Neuronal stem cell (in vitro differentiated cells): ENCODE results near the gene PAFAH2.
"Not testable (repeated sequence)": the region's sequence is repeated elsewhere in the genome, so short reads cannot be mapped to it uniquely, and the experiment has no call there.

Source experiments
- DNase-seq: peaks from one replicate; pipeline ENCODE4 v3.0.0-alpha.2; 2013; ENCODE audit warnings: low spot score
- H2AFZ ChIP-seq: one replicate; pipeline ENCODE4 v1.6.1; 2013; ENCODE audit warnings: mild to moderate bottlenecking, low read length, inconsistent platforms
- H2AK5ac ChIP-seq: 2 replicates; pipeline ENCODE4 v1.6.1; 2013; ENCODE audit warnings: low read depth, mild to moderate bottlenecking, inconsistent platforms, low read length, moderate library complexity, mixed read lengths
- H2BK120ac ChIP-seq: 2 replicates; pipeline ENCODE4 v1.6.1; 2013; ENCODE audit warnings: low read depth, mild to moderate bottlenecking, inconsistent platforms, low read length, moderate library complexity, mixed read lengths
- H2BK12ac ChIP-seq: one replicate; pipeline ENCODE4 v1.6.1; 2013; ENCODE audit warnings: low read length, inconsistent platforms
- H2BK15ac ChIP-seq: 2 replicates; pipeline ENCODE4 v1.6.1; 2013; ENCODE audit warnings: mild to moderate bottlenecking, low read length, inconsistent platforms, mixed read lengths
- H2BK5ac ChIP-seq: one replicate; pipeline ENCODE4 v1.6.1; 2013; ENCODE audit warnings: inconsistent platforms, mild to moderate bottlenecking, low read length, moderate library complexity
- H3K14ac ChIP-seq: one replicate; pipeline ENCODE4 v1.6.1; 2013; ENCODE audit warnings: low read length, inconsistent platforms
- H3K18ac ChIP-seq: 2 replicates; pipeline ENCODE4 v1.6.1; 2013; ENCODE audit warnings: low read length, inconsistent platforms
- H3K23ac ChIP-seq: 2 replicates; pipeline ENCODE4 v1.6.1; 2013; ENCODE audit warnings: low read depth, mild to moderate bottlenecking, mixed read lengths, low read length, inconsistent platforms; ENCODE audit not compliant: poor library complexity
- H3K27ac ChIP-seq: replicated peaks from 3 replicates; pipeline ENCODE4 v1.5.1; 2013; ENCODE audit warnings: low read length, inconsistent platforms
- H3K27me3 ChIP-seq, 3 experiments: 2 replicates each; pipeline ENCODE4 v1.6.1; 2013; ENCODE audit warnings: low read length in 3 of 3, mild to moderate bottlenecking in 2 of 3, inconsistent platforms in 1 of 3, low read depth in 1 of 3, mixed read lengths in 1 of 3, moderate library complexity in 1 of 3; ENCODE audit not compliant: control insufficient read depth in 3 of 3, insufficient read depth in 3 of 3
- H3K36me3 ChIP-seq, 2 donors: replicated peaks in 1 of 2; 2 replicates each; pipeline ENCODE4 v1.6.1; 2013; ENCODE audit warnings: low read length in 2 of 2; ENCODE audit not compliant: control insufficient read depth in 2 of 2, insufficient read depth in 2 of 2
- H3K4ac ChIP-seq: 2 replicates; pipeline ENCODE4 v1.6.1; 2013; ENCODE audit warnings: inconsistent platforms, mild to moderate bottlenecking, low read length, moderate library complexity
- H3K4me1 ChIP-seq, 2 donors: 1 replicate in 1 of 2; 2 replicates in 1 of 2; pipeline ENCODE4 v1.6.1; 2013; ENCODE audit warnings: low read length in 2 of 2, low read depth in 1 of 2; ENCODE audit not compliant: control insufficient read depth in 2 of 2, insufficient read depth in 1 of 2
- H3K4me2 ChIP-seq: one replicate; pipeline ENCODE4 v1.6.1; 2013; ENCODE audit warnings: mild to moderate bottlenecking, low read length, inconsistent platforms; ENCODE audit not compliant: insufficient read depth, poor library complexity, severe bottlenecking
- H3K4me3 ChIP-seq, 2 donors: 2 replicates each; pipeline ENCODE4 v1.5.1; 2013; ENCODE audit warnings: low read length in 2 of 2, mild to moderate bottlenecking in 2 of 2, inconsistent platforms in 1 of 2, moderate library complexity in 1 of 2
- H3K79me1 ChIP-seq: one replicate; pipeline ENCODE4 v1.6.1; 2013; ENCODE audit warnings: low read depth, mild to moderate bottlenecking, inconsistent platforms, low read length, moderate library complexity
- H3K9ac ChIP-seq: one replicate; pipeline ENCODE4 v1.6.1; 2013; ENCODE audit warnings: mild to moderate bottlenecking, low read depth, low read length, inconsistent platforms; ENCODE audit not compliant: poor library complexity
- H3K9me3 ChIP-seq, 2 donors: replicated peaks in 1 of 2; 2 replicates each; pipeline versions ENCODE3 to v1.6.1; 2013; ENCODE audit warnings: low read length in 2 of 2, mild to moderate bottlenecking in 2 of 2, inconsistent platforms in 1 of 2, low read depth in 1 of 2, mixed read lengths in 1 of 2, moderate library complexity in 1 of 2; ENCODE audit not compliant: control insufficient read depth in 2 of 2, insufficient read depth in 1 of 2
- H4K8ac ChIP-seq: one replicate; pipeline ENCODE4 v1.6.1; 2013; ENCODE audit warnings: low read depth, mild to moderate bottlenecking, inconsistent platforms, low read length, moderate library complexity
- H4K91ac ChIP-seq: one replicate; pipeline ENCODE4 v1.6.1; 2013; ENCODE audit warnings: low read length, low read depth, mild to moderate bottlenecking, inconsistent platforms; ENCODE audit not compliant: poor library complexity
- WGBS, 2 donors: extraction: QIAGEN DNeasy Blood & Tissue Kit; methylation state at CpG; one replicate each; pipeline ENCODE4 v1.1.7; 2013; ENCODE audit warnings: missing lambda C conversion rate in 2 of 2, mixed read lengths in 1 of 2; ENCODE audit not compliant: insufficient read length in 2 of 2, insufficient replicate concordance in 1 of 2; ENCODE audit errors: extremely low coverage in 2 of 2; 5-methylcytosine and 5-hydroxymethylcytosine counted together

PAFAH2 gene

GRCh38 chr1:25989440-25990234 lies 8.2 kb downstream of the PAFAH2 start:
- Histone ChIP-seq H3K27ac (no peak overlapping the region), H3K23ac (no peak overlapping the region), H2BK5ac (no peak overlapping the region), H3K36me3 (peaks cover 10 to 47% of the 10 kb centered on the region in 2 donors), H3K27me3 (no peaks in the 10 kb centered on the region), H3K4me1 (peaks cover 4 to 26% of the 10 kb centered on the region in 2 donors), H3K14ac (no peak overlapping the region), H4K8ac (no peak overlapping the region), H2BK120ac (no peak overlapping the region), H3K9ac (no peak overlapping the region), H2BK12ac (no peak overlapping the region), H3K4me2 (no peak overlapping the region), H3K18ac (no peak overlapping the region), H3K79me1 (no peaks in the 10 kb centered on the region), H4K91ac (no peak overlapping the region), H3K4me3 (no peak overlapping the region), H2AK5ac (no peak overlapping the region), H2AFZ (no peak overlapping the region), H2BK15ac (no peak overlapping the region), H3K4ac (no peak overlapping the region), H3K9me3 (peaks cover 0 to 6% of the 10 kb centered on the region in 2 donors)
- no peak for DNase-seq
- no CpG with 5 or more reads among the region's 11 CpGs for WGBS, 2 donors

- Histone ChIP-seq H2AFZ (no peak overlapping the region), H3K9ac (no peak overlapping the region), H3K14ac (no peak overlapping the region), H3K27ac (no peak overlapping the region), H3K18ac (no peak overlapping the region), H2BK120ac (no peak overlapping the region), H3K4ac (no peak overlapping the region), H3K36me3 (peaks cover 12 to 63% of the 10 kb centered on the region in 2 donors), H2AK5ac (no peak overlapping the region), H3K4me1 (peaks cover 0 to 15% of the 10 kb centered on the region in 2 donors), H3K79me1 (no peaks in the 10 kb centered on the region), H3K4me2 (no peak overlapping the region), H4K91ac (no peak overlapping the region), H2BK12ac (no peak overlapping the region), H2BK5ac (no peak overlapping the region), H2BK15ac (no peak overlapping the region), H3K9me3 (peaks cover 0 to 6% of the 10 kb centered on the region in 2 donors), H3K23ac (no peak overlapping the region), H3K27me3 (no peaks in the 10 kb centered on the region), H4K8ac (no peak overlapping the region), H3K4me3 (no peak overlapping the region)
- no CpG with 5 or more reads among the region's 2 CpGs for WGBS, 2 donors
- no peak for DNase-seq
Measured at GRCh38 chr1:25987951-25988350, 9.9 kb downstream of the PAFAH2 start.

GRCh38 chr1:25986773-25987172 lies 11.1 kb downstream of the PAFAH2 start:
- H3K14ac ChIP-seq, H3K4me3 ChIP-seq, H4K91ac ChIP-seq, H3K18ac ChIP-seq, H2BK12ac ChIP-seq, H2AFZ ChIP-seq, H2AK5ac ChIP-seq, H3K4me1 ChIP-seq, H3K27me3 ChIP-seq, H3K9me3 ChIP-seq, H3K79me1 ChIP-seq, H4K8ac ChIP-seq, H3K9ac ChIP-seq, H3K4me2 ChIP-seq, H2BK15ac ChIP-seq, H2BK120ac ChIP-seq, H3K27ac ChIP-seq, H3K23ac ChIP-seq, DNase-seq, H3K4ac ChIP-seq, H2BK5ac ChIP-seq: not testable (repeated sequence)
- no CpG with 5 or more reads among the region's 10 CpGs for whole genome bisulfite sequencing, 2 donors
- peaks cover 20 to 74% of the 10 kb centered on the region in 2 donors for H3K36me3 ChIP-seq

DNA sequence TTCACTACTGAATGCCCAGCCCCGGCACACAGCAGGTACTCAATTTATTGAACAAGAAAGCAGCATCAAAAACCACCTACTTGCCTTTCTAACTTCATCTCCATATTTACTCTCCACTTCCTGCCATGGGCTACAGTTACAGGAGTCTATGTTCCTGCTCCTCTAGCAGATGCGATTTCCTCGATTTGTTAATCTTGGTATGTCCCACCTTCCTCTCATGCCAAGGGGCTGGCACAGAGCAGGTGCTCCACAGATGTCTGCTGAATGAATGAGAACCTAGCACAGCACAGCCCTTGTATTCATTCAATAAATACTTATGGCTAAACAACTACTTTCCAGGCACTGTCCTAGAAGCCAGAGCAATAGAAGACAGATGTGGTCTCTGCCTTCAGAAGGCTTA lies 12.2 kb downstream of the PAFAH2 start:
- no peak overlapping the region for H3K27ac ChIP-seq
- no peak overlapping the region for H3K4ac ChIP-seq
- no peak overlapping the region for H3K14ac ChIP-seq
- H3K4me1 ChIP-seq, result no peaks in the 10 kb centered on the region
- no CpG with 5 or more reads among the region's 3 CpGs for whole genome bisulfite sequencing, 2 donors
- H3K79me1 ChIP-seq, result no peaks in the 10 kb centered on the region
- H3K27me3 ChIP-seq, result no peaks in the 10 kb centered on the region
- H3K4me2 ChIP-seq, result no peak overlapping the region
- no peak overlapping the region for H2BK120ac ChIP-seq
- H2BK15ac ChIP-seq, result no peak overlapping the region
- peaks cover 20 to 85% of the 10 kb centered on the region in 2 donors for H3K36me3 ChIP-seq
- H3K9me3 ChIP-seq, result peaks cover 0 to 6% of the 10 kb centered on the region in 2 donors
- H3K23ac ChIP-seq, result no peak overlapping the region
- no peak overlapping the region for H4K8ac ChIP-seq
- H2BK5ac ChIP-seq, result no peak overlapping the region
- no peak overlapping the region for H2BK12ac ChIP-seq
- no peak overlapping the region for H3K9ac ChIP-seq
- no peak overlapping the region for H3K4me3 ChIP-seq
- no peak overlapping the region for H3K18ac ChIP-seq
- H2AFZ ChIP-seq, result no peak overlapping the region
- H2AK5ac ChIP-seq, result no peak overlapping the region
- no peak overlapping the region for H4K91ac ChIP-seq
- no peak for DNase-seq
